IMR-90 (cell line): ENCODE data around the gene SAA1.

Source experiments
- BHLHE40 ChIP-seq: fragments of 150-350 bp; IDR thresholded peaks from 2 replicates; pipeline ENCODE4 v1.6.1; 2016; ENCODE audit warnings: mild to moderate bottlenecking, low read depth, low read length
- CEBPB ChIP-seq: IDR thresholded peaks from 2 replicates; pipeline ENCODE4 v1.6.1; 2012; ENCODE audit warnings: low read depth, low read length, improper control_type of control experiment
- FOS ChIP-seq: fragments of 150-350 bp; IDR thresholded peaks from 2 replicates; pipeline ENCODE4 v1.6.1; 2016; ENCODE audit warnings: low read depth, low read length
- MXI1 ChIP-seq: IDR thresholded peaks from 2 replicates; pipeline ENCODE4 v1.6.1; 2012; ENCODE audit warnings: low read depth, mild to moderate bottlenecking, low read length, moderate library complexity, borderline replicate concordance
- POLR2A ChIP-seq: IDR thresholded peaks from 2 replicates; pipeline ENCODE4 v1.6.1; 2012; ENCODE audit warnings: mild to moderate bottlenecking, low read depth, low read length
- SMC3 ChIP-seq: fragments of 150-350 bp; IDR thresholded peaks from 2 replicates; pipeline ENCODE4 v1.6.1; 2016; ENCODE audit warnings: low read depth, mild to moderate bottlenecking, antibody characterized with exemption, low read length, moderate library complexity
- TF ChIP-seq, protein P1 (sequence below): conservative IDR thresholded peaks from 2 replicates; pipeline ENCODE4 v1.5.1; 2012; ENCODE audit warnings: mild to moderate bottlenecking, low read depth, low read length, improper control_type of control experiment
- TF ChIP-seq, protein P2 (sequence below): fragments of 150-350 bp; IDR thresholded peaks from 2 replicates; pipeline ENCODE4 v1.6.1; 2016; ENCODE audit warnings: low read depth, mild to moderate bottlenecking, low read length, moderate library complexity, borderline replicate concordance
- TF ChIP-seq, protein P3 (sequence below): fragments of 150-350 bp; IDR thresholded peaks from 2 replicates; pipeline ENCODE4 v1.6.1; 2017; ENCODE audit warnings: mild to moderate bottlenecking, antibody characterized with exemption, low read length, low read depth

DNA sequence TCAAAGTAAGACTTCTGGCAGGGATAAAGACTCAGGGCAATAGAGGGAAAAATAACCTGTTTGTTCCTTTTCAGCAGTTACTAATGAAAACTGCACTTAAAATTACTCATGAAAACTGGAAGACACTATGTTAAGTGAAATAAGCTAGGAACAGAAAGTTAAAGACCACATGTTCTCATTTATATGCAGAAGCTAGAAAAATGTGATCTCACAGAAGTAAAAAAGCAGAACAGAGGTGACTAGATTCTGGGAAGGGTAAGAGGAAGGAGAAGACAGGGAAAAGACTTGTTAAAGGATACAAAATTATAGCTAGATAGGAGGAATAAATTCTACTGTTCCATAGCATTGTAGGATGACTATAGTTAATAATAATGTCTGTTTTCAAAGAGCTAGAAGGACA, 33.7 kb downstream of the SAA1 start:
- TF ChIP-seq POLR2A, result no peak
- TF ChIP-seq, protein P1, sequence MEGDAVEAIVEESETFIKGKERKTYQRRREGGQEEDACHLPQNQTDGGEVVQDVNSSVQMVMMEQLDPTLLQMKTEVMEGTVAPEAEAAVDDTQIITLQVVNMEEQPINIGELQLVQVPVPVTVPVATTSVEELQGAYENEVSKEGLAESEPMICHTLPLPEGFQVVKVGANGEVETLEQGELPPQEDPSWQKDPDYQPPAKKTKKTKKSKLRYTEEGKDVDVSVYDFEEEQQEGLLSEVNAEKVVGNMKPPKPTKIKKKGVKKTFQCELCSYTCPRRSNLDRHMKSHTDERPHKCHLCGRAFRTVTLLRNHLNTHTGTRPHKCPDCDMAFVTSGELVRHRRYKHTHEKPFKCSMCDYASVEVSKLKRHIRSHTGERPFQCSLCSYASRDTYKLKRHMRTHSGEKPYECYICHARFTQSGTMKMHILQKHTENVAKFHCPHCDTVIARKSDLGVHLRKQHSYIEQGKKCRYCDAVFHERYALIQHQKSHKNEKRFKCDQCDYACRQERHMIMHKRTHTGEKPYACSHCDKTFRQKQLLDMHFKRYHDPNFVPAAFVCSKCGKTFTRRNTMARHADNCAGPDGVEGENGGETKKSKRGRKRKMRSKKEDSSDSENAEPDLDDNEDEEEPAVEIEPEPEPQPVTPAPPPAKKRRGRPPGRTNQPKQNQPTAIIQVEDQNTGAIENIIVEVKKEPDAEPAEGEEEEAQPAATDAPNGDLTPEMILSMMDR, result no peak
- TF ChIP-seq, protein P2, sequence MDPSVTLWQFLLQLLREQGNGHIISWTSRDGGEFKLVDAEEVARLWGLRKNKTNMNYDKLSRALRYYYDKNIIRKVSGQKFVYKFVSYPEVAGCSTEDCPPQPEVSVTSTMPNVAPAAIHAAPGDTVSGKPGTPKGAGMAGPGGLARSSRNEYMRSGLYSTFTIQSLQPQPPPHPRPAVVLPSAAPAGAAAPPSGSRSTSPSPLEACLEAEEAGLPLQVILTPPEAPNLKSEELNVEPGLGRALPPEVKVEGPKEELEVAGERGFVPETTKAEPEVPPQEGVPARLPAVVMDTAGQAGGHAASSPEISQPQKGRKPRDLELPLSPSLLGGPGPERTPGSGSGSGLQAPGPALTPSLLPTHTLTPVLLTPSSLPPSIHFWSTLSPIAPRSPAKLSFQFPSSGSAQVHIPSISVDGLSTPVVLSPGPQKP, result no peak
- TF ChIP-seq BHLHE40, result no peak
- no peak for TF ChIP-seq CEBPB
- TF ChIP-seq, protein P3, sequence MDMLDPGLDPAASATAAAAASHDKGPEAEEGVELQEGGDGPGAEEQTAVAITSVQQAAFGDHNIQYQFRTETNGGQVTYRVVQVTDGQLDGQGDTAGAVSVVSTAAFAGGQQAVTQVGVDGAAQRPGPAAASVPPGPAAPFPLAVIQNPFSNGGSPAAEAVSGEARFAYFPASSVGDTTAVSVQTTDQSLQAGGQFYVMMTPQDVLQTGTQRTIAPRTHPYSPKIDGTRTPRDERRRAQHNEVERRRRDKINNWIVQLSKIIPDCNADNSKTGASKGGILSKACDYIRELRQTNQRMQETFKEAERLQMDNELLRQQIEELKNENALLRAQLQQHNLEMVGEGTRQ, result no peak
- no peak for TF ChIP-seq MXI1
- no peak for TF ChIP-seq SMC3
- no peak for TF ChIP-seq FOS
